ENCODE data around the gene POLR2C.

The POLR2C gene

GRCh38 chr16:57427307-57427706, 35.2 kb upstream of the POLR2C start:
- no peaks in the 10 kb centered on the region for H3K9me2 ChIP-seq (replicated peaks; ENCODE audit: low read depth, low read length)
- no peaks in the 10 kb centered on the region for H3K9me3 ChIP-seq (ENCODE audit: insufficient read depth, low read depth, low read length)
- no peak overlapping the region for H3K9ac ChIP-seq (ENCODE audit: low read depth, low read length, poor library complexity, severe bottlenecking)
- no peak overlapping the region for H2AFZ ChIP-seq (ENCODE audit: low read length)
- TF ChIP-seq CTCF (conservative IDR thresholded peaks at IDR 0.05; ENCODE audit: low read length) (no peak), EZH2phosphoT487 (IDR thresholded peaks at IDR 0.05; ENCODE audit: borderline replicate concordance) (no peak)
- H3K27me3 ChIP-seq (ENCODE audit: insufficient read depth, low read length, poor library complexity, severe bottlenecking) = no peaks in the 10 kb centered on the region
- H3K4me3 ChIP-seq (ENCODE audit: low read length, poor library complexity, severe bottlenecking) = no peak overlapping the region
- peaks cover 44% of the 10 kb centered on the region; the same call in 1 of the 2 replicates for H3K36me3 ChIP-seq (ENCODE audit: insufficient read depth, low read length)
- H3K4me1 ChIP-seq (ENCODE audit: insufficient read depth, low read length, poor library complexity, severe bottlenecking) = no peaks in the 10 kb centered on the region
- H4K20me1 ChIP-seq (ENCODE audit: insufficient read depth, low read length, poor library complexity, severe bottlenecking) = no peaks in the 10 kb centered on the region
- H3K79me2 ChIP-seq (ENCODE audit: insufficient read depth, low read length) = no peaks in the 10 kb centered on the region
- H3K4me2 ChIP-seq (ENCODE audit: low read depth, low read length, poor library complexity, severe bottlenecking) = no peak overlapping the region
- H3F3A ChIP-seq (ENCODE audit: low read depth) = no peaks in the 10 kb centered on the region

GRCh38 chr16:57427824-57428223, 34.7 kb upstream of the POLR2C start:
- H3K27me3 ChIP-seq (ENCODE audit: insufficient read depth, low read length, poor library complexity, severe bottlenecking) = no peaks in the 10 kb centered on the region
- no peaks in the 10 kb centered on the region for H3K4me1 ChIP-seq (ENCODE audit: insufficient read depth, low read length, poor library complexity, severe bottlenecking)
- no peaks in the 10 kb centered on the region for H3K9me3 ChIP-seq (ENCODE audit: insufficient read depth, low read depth, low read length)
- no peak overlapping the region for H3K4me2 ChIP-seq (ENCODE audit: low read depth, low read length, poor library complexity, severe bottlenecking)
- H4K20me1 ChIP-seq (ENCODE audit: insufficient read depth, low read length, poor library complexity, severe bottlenecking) = no peaks in the 10 kb centered on the region
- H3K4me3 ChIP-seq (ENCODE audit: low read length, poor library complexity, severe bottlenecking) = no peak overlapping the region
- TF ChIP-seq CTCF (conservative IDR thresholded peaks at IDR 0.05; ENCODE audit: low read length) = no peak
- TF ChIP-seq EZH2phosphoT487 (IDR thresholded peaks at IDR 0.05; ENCODE audit: borderline replicate concordance) = no peak
- H3F3A ChIP-seq (ENCODE audit: low read depth) = no peaks in the 10 kb centered on the region
- H3K9me2 ChIP-seq (replicated peaks; ENCODE audit: low read depth, low read length) = no peaks in the 10 kb centered on the region
- H2AFZ ChIP-seq (ENCODE audit: low read length) = no peak overlapping the region
- no peaks in the 10 kb centered on the region for H3K79me2 ChIP-seq (ENCODE audit: insufficient read depth, low read length)
- H3K9ac ChIP-seq (ENCODE audit: low read depth, low read length, poor library complexity, severe bottlenecking) = no peak overlapping the region
- peaks cover 49% of the 10 kb centered on the region; the same call in 1 of the 2 replicates for H3K36me3 ChIP-seq (ENCODE audit: insufficient read depth, low read length)

GRCh38 chr16:57430955-57431354, 31.5 kb upstream of the POLR2C start:
- no peaks in the 10 kb centered on the region for H3K4me1 ChIP-seq (ENCODE audit: insufficient read depth, low read length, poor library complexity, severe bottlenecking)
- no peak for TF ChIP-seq EZH2phosphoT487 (IDR thresholded peaks at IDR 0.05; ENCODE audit: borderline replicate concordance)
- no peak for TF ChIP-seq CTCF (conservative IDR thresholded peaks at IDR 0.05; ENCODE audit: low read length)
- H3K4me3 ChIP-seq (ENCODE audit: low read length, poor library complexity, severe bottlenecking) = no peak overlapping the region
- H3K79me2 ChIP-seq (ENCODE audit: insufficient read depth, low read length) = no peaks in the 10 kb centered on the region
- H3K27me3 ChIP-seq (ENCODE audit: insufficient read depth, low read length, poor library complexity, severe bottlenecking) = no peaks in the 10 kb centered on the region
- H3K9ac ChIP-seq (ENCODE audit: low read depth, low read length, poor library complexity, severe bottlenecking) = no peak overlapping the region
- H3K9me3 ChIP-seq (ENCODE audit: insufficient read depth, low read depth, low read length) = no peaks in the 10 kb centered on the region
- H3F3A ChIP-seq (ENCODE audit: low read depth) = no peaks in the 10 kb centered on the region
- H3K9me2 ChIP-seq (replicated peaks; ENCODE audit: low read depth, low read length) = no peaks in the 10 kb centered on the region
- H3K36me3 ChIP-seq (ENCODE audit: insufficient read depth, low read length) = peaks cover 74% of the 10 kb centered on the region; the same call in 1 of the 2 replicates
- H4K20me1 ChIP-seq (ENCODE audit: insufficient read depth, low read length, poor library complexity, severe bottlenecking) = no peaks in the 10 kb centered on the region
- no peak overlapping the region for H3K4me2 ChIP-seq (ENCODE audit: low read depth, low read length, poor library complexity, severe bottlenecking)
- H2AFZ ChIP-seq (ENCODE audit: low read length) = no peak overlapping the region

All from Loucy (cell line).